Endodermal cell (in vitro differentiated cells): ENCODE measurements around the gene SLC25A21. TPM values are rescaled to one million over a fixed set of nuclear protein-coding genes. Genes with fewer than 3 reads are reported as not detected.
A peak's percentile ranks its signal among the peaks of the same experiment; 100 is the strongest.
"Not testable (repeated sequence)": the region's sequence is repeated elsewhere in the genome, so short reads cannot be mapped to it uniquely, and the experiment has no call there.

Experiments
- DNase-seq: peaks from one replicate; pipeline ENCODE4 v3.0.0-alpha.2; 2017
- H3K27ac ChIP-seq: 2 replicates; pipeline ENCODE4 v1.5.1; 2013; ENCODE audit warnings: mild to moderate bottlenecking, low read depth, low read length, moderate library complexity
- H3K27me3 ChIP-seq: 2 replicates; pipeline ENCODE4 v1.6.1; 2013; ENCODE audit warnings: mild to moderate bottlenecking, low read length, moderate library complexity; ENCODE audit not compliant: insufficient read depth, control insufficient read depth, poor library complexity, severe bottlenecking
- H3K36me3 ChIP-seq: 2 replicates; pipeline ENCODE4 v1.7.0; 2013; ENCODE audit warnings: mild to moderate bottlenecking, low read length, moderate library complexity; ENCODE audit not compliant: control insufficient read depth, insufficient read depth
- H3K4me1 ChIP-seq: one replicate; pipeline ENCODE4 v1.7.0; 2013; ENCODE audit warnings: low read length; ENCODE audit not compliant: control insufficient read depth, insufficient read depth
- H3K4me3 ChIP-seq: 2 replicates; pipeline ENCODE4 v1.5.1; 2013; ENCODE audit warnings: mild to moderate bottlenecking, low read length, moderate library complexity
- H3K9ac ChIP-seq: 2 replicates; pipeline ENCODE4 v1.6.1; 2013; ENCODE audit warnings: mild to moderate bottlenecking, low read length, moderate library complexity; ENCODE audit not compliant: poor library complexity, severe bottlenecking; ENCODE audit errors: extremely low read depth
- H3K9me3 ChIP-seq: 2 replicates; pipeline ENCODE4 v1.6.1; 2013; ENCODE audit warnings: mild to moderate bottlenecking, low read length, moderate library complexity; ENCODE audit not compliant: control insufficient read depth
- H3K27ac Mint-ChIP-seq: 2 replicates; pipeline ENCODE4 v1.8.0; 2020; ENCODE audit warnings: mixed read lengths
- H3K27me3 Mint-ChIP-seq: 2 replicates; pipeline ENCODE4 v1.8.0; 2021; ENCODE audit warnings: mild to moderate bottlenecking, mixed read lengths; ENCODE audit not compliant: insufficient read depth
- H3K36me3 Mint-ChIP-seq: 2 replicates; pipeline ENCODE4 v1.8.0; 2020; ENCODE audit warnings: low read depth, mixed read lengths
- H3K4me1 Mint-ChIP-seq: 2 replicates; pipeline ENCODE4 v1.8.0; 2020; ENCODE audit warnings: mixed read lengths
- H3K4me3 Mint-ChIP-seq: 2 replicates; pipeline ENCODE4 v1.8.0; 2020; ENCODE audit warnings: mild to moderate bottlenecking, moderate library complexity, mixed read lengths
- H3K9me3 Mint-ChIP-seq: 2 replicates; pipeline ENCODE4 v1.8.0; 2020; ENCODE audit warnings: mild to moderate bottlenecking, mixed read lengths
- CTCF ChIP-seq: fragments of 200-600 bp; sonication (generic); conservative IDR thresholded peaks from 2 replicates; pipeline ENCODE4 v1.5.0; 2021; ENCODE audit warnings: antibody characterized with exemption, mild to moderate bottlenecking
- WGBS, 2 experiments: methylation state at CpG; one replicate each; pipeline versions ENCODE4 v1.1.5 to v1.1.7; 2013; ENCODE audit warnings: missing lambda C conversion rate in 2 of 2, mixed read lengths in 1 of 2; ENCODE audit not compliant: insufficient coverage in 1 of 2, insufficient read length in 1 of 2; 5-methylcytosine and 5-hydroxymethylcytosine counted together
- total RNA-seq, 2 donors: library from RNA; stranded (reverse); fragmentation: NEBNext Ultra II Directional in 1 of 2; extraction: Animal tissue kit (Norgen Biotek cat#: 25700) in 1 of 2; gene quantifications; 2 replicates in 1 of 2; 3 replicates in 1 of 2; pipeline ENCODE4 v1.2.1, GENCODE V29; 2021

The SLC25A21 gene
- total RNA-seq, 2 donors from 2014 or later: 1.9 TPM

- Mint-ChIP-seq H3K27me3 (no peaks in the 10 kb centered on the region), H3K27ac (no peak overlapping the region), H3K36me3 (peaks cover 31% of the 10 kb centered on the region), H3K4me3 (no peak overlapping the region), H3K4me1 (no peaks in the 10 kb centered on the region), H3K9me3 (peaks cover 25% of the 10 kb centered on the region)
- Histone ChIP-seq H3K4me3 (no peak overlapping the region), H3K4me1 (no peaks in the 10 kb centered on the region), H3K36me3 (peaks cover 5% of the 10 kb centered on the region), H3K27ac (no peak overlapping the region), H3K9me3 (peaks cover 12% of the 10 kb centered on the region), H3K9ac (no peak overlapping the region), H3K27me3 (no peaks in the 10 kb centered on the region)
- DNase-seq: no peak
- no peak for TF ChIP-seq CTCF
Observed at GRCh38 chr14:37213016-37213415, 40.6 kb upstream of the SLC25A21 start.

GRCh38 chr14:37210448-37210847, 38.0 kb upstream of the SLC25A21 start:
- H3K4me3 Mint-ChIP-seq: no peak overlapping the region
- no peak overlapping the region for H3K27ac Mint-ChIP-seq
- no peak overlapping the region for H3K4me3 ChIP-seq
- WGBS, 2 experiments: 88 to 96% methylated on average over 6 of the region's 6 CpGs
- H3K9ac ChIP-seq: no peak overlapping the region
- H3K4me1 ChIP-seq: no peaks in the 10 kb centered on the region
- H3K27me3 ChIP-seq: no peaks in the 10 kb centered on the region
- peaks cover 45% of the 10 kb centered on the region for H3K36me3 Mint-ChIP-seq
- peaks cover 12% of the 10 kb centered on the region for H3K36me3 ChIP-seq
- H3K9me3 Mint-ChIP-seq: peaks cover 43% of the 10 kb centered on the region
- DNase-seq: no peak
- TF ChIP-seq CTCF: no peak
- no peak overlapping the region for H3K27ac ChIP-seq
- no peaks in the 10 kb centered on the region for H3K4me1 Mint-ChIP-seq
- H3K9me3 ChIP-seq: peaks cover 37% of the 10 kb centered on the region
- H3K27me3 Mint-ChIP-seq: no peaks in the 10 kb centered on the region

- WGBS, 2 experiments: 90 to 100% methylated on average over 1 to 2 of the region's 2 CpGs
- not testable (repeated sequence) for H3K27ac ChIP-seq, H3K4me1 Mint-ChIP-seq, H3K27me3 Mint-ChIP-seq, H3K27ac Mint-ChIP-seq, H3K4me3 Mint-ChIP-seq, H3K27me3 ChIP-seq, H3K9ac ChIP-seq, DNase-seq, H3K4me1 ChIP-seq, H3K4me3 ChIP-seq
- peaks cover 45% of the 10 kb centered on the region for H3K9me3 ChIP-seq
- H3K9me3 Mint-ChIP-seq: peaks cover 47% of the 10 kb centered on the region
- H3K36me3 ChIP-seq: peaks cover 12% of the 10 kb centered on the region
- H3K36me3 Mint-ChIP-seq: peaks cover 47% of the 10 kb centered on the region
Observed at GRCh38 chr14:37209617-37210016, 37.2 kb upstream of the SLC25A21 start.

- WGBS, 2 experiments: 95 to 96% methylated on average over 5 to 7 of the region's 7 CpGs
Observed at GRCh38 chr14:37205623-37206605, 33.5 kb upstream of the SLC25A21 start.

More at GRCh38 chr14:37205623-37206605, 33.5 kb upstream of the SLC25A21 start:
- Mint-ChIP-seq H3K36me3 (peaks cover 39% of the 10 kb centered on the region), H3K9me3 (peaks cover 53% of the 10 kb centered on the region)
- H3K27me3 Mint-ChIP-seq, H3K4me1 Mint-ChIP-seq, H3K27ac Mint-ChIP-seq, H3K9ac ChIP-seq, H3K4me3 Mint-ChIP-seq, DNase-seq, H3K27me3 ChIP-seq, H3K4me1 ChIP-seq, H3K27ac ChIP-seq: not testable (repeated sequence)
- Histone ChIP-seq H3K36me3 (peaks cover 12% of the 10 kb centered on the region), H3K4me3 (peak overlapping the region; percentile 53), H3K9me3 (peaks cover 48% of the 10 kb centered on the region)
